ENCODE results near the gene NUDT16L1. TPM values are rescaled to one million over a fixed set of nuclear protein-coding genes. Genes with fewer than 3 reads are reported as not detected.
A peak's percentile ranks its signal among the peaks of the same experiment; 100 is the strongest.

NUDT16L1 gene
- total RNA-seq = 10 to 100 TPM; 19.9 to 32.7 (median 24.6) TPM

GRCh38 chr16:4693296-4693955, at the start of gene NUDT16L1:
Gene NUDT16L1 (plus strand): TSS chr16:4693562. CDS start chr16:4693727, 165 bp downstream.
- peak within 1 kb of the TSS; percentile 70 for H3K4me3 ChIP-seq
- peaks cover 33% of the 10 kb centered on the region for H3K36me3 ChIP-seq

GRCh38 chr16:4646773-4647643, 46.4 kb upstream of the NUDT16L1 start:
- 92% methylated on average over 15 of the region's 22 CpGs for WGBS
- no peak for TF ChIP-seq CTCF (IDR thresholded peaks at IDR 0.05)
- no peak for TF ChIP-seq POLR2AphosphoS5 (IDR thresholded peaks at IDR 0.05)
- TF ChIP-seq EP300 (IDR thresholded peaks at IDR 0.05) = no peak
- no peak for TF ChIP-seq POLR2A (IDR thresholded peaks at IDR 0.05)
- Histone ChIP-seq H3K27ac (no peak overlapping the region), H3K36me3 (peaks cover 21% of the 10 kb centered on the region), H3K4me3 (no peak overlapping the region), H3K27me3 (no peaks in the 10 kb centered on the region), H3K4me1 (peaks cover 4% of the 10 kb centered on the region), H3K9me3 (no peaks in the 10 kb centered on the region)
- no peak for DNase-seq (ENCODE audit: low spot score in 2 of 2)

More at GRCh38 chr16:4693296-4693955, at the start of gene NUDT16L1:
- Histone ChIP-seq H3K9me3 (no peaks in the 10 kb centered on the region), H3K4me1 (peaks cover 28% of the 10 kb centered on the region), H3K27ac (peak within 1 kb of the TSS; percentile 95), H3K27me3 (no peaks in the 10 kb centered on the region)
- TF ChIP-seq EP300 (IDR thresholded peaks at IDR 0.05) = no peak
- TF ChIP-seq POLR2AphosphoS5 (IDR thresholded peaks at IDR 0.05) = peak in 2 of 3 donors; percentile 15 to 57
- TF ChIP-seq POLR2A (IDR thresholded peaks at IDR 0.05) = peak in 1 of 2 donors; percentile 24
- peak in 1 of 2 donors; percentile 39 for TF ChIP-seq CTCF (IDR thresholded peaks at IDR 0.05)
- DNase-seq (ENCODE audit: low spot score in 2 of 2) = peak; percentile 96 to 98
- 0% methylated on average over 14 of the region's 91 CpGs for WGBS

GRCh38 chr16:4647644-4647980, 45.8 kb upstream of the NUDT16L1 start:
- DNase-seq (ENCODE audit: low spot score in 2 of 2) = no peak
- Histone ChIP-seq H3K4me1 (peaks cover 4% of the 10 kb centered on the region), H3K27me3 (no peaks in the 10 kb centered on the region), H3K27ac (no peak overlapping the region), H3K4me3 (no peak overlapping the region), H3K9me3 (no peaks in the 10 kb centered on the region), H3K36me3 (peaks cover 28% of the 10 kb centered on the region)
- no peak for TF ChIP-seq EP300 (IDR thresholded peaks at IDR 0.05)
- TF ChIP-seq CTCF (IDR thresholded peaks at IDR 0.05) = no peak
- no peak for TF ChIP-seq POLR2A (IDR thresholded peaks at IDR 0.05)
- no peak for TF ChIP-seq POLR2AphosphoS5 (IDR thresholded peaks at IDR 0.05)
- WGBS = 94% methylated on average over 7 of the region's 8 CpGs

- no peak for TF ChIP-seq POLR2AphosphoS5 (IDR thresholded peaks at IDR 0.05)
- TF ChIP-seq CTCF (IDR thresholded peaks at IDR 0.05) = no peak
- no peak for TF ChIP-seq POLR2A (IDR thresholded peaks at IDR 0.05)
- no peak for TF ChIP-seq EP300 (IDR thresholded peaks at IDR 0.05)
- peaks cover 40% of the 10 kb centered on the region for H3K36me3 ChIP-seq
Observed at GRCh38 chr16:4648917-4649316, 44.4 kb upstream of the NUDT16L1 start.

More at GRCh38 chr16:4648917-4649316, 44.4 kb upstream of the NUDT16L1 start:
- Histone ChIP-seq H3K4me3 (no peak overlapping the region), H3K9me3 (no peaks in the 10 kb centered on the region), H3K27ac (no peak overlapping the region), H3K27me3 (no peaks in the 10 kb centered on the region), H3K4me1 (peaks cover 4% of the 10 kb centered on the region)
- DNase-seq (ENCODE audit: low spot score in 2 of 2) = no peak
- 88% methylated on average over 13 of the region's 13 CpGs for WGBS
